Mucosa of descending colon (tissue), 3 donors: ENCODE measurements around the gene ZNF366. TPM values are rescaled to one million over a fixed set of nuclear protein-coding genes. Genes with fewer than 3 reads are reported as not detected.

ENCODE experiments used
- ATAC-seq: fragments of 200-7000 bp; cut with Tn5 transposase; one replicate; pipeline ENCODE4 v1.9.1; 2020; ENCODE audit warnings: mild to moderate bottlenecking, moderate library complexity
- DNase-seq, 3 donors: peaks; one replicate each; pipeline ENCODE4 v3.0.0-alpha.2; 2020
- H3K36me3 ChIP-seq: fragments of 200-600 bp; one replicate; pipeline ENCODE4 v1.8.0; 2021; ENCODE audit warnings: low read depth, mild to moderate bottlenecking
- H3K4me1 ChIP-seq: fragments of 200-600 bp; one replicate; pipeline ENCODE4 v1.8.0; 2021; ENCODE audit warnings: low read depth, mild to moderate bottlenecking
- H3K4me3 ChIP-seq: fragments of 200-600 bp; one replicate; pipeline ENCODE4 v1.8.0; 2021; ENCODE audit warnings: mild to moderate bottlenecking
- H3K9me3 ChIP-seq: fragments of 200-600 bp; one replicate; pipeline ENCODE4 v1.8.0; 2021; ENCODE audit warnings: mild to moderate bottlenecking
- intact Hi-C, 2 donors: fragments of 100-400 bp; cut with DNase I in 1 of 2; cut with micrococcal nuclease in 1 of 2; formaldehyde crosslinking; loops; one replicate each; pipeline versions ENCODE4 v1.11.0 to v1.11.1; 2022; cut with DNase I, micrococcal nuclease
- total RNA-seq, 3 donors: library from RNA; stranded (reverse); fragmentation: NEBNext Ultra II Directional in 2 of 3; extraction: Animal tissue kit (Norgen Biotek cat#: 25700) in 2 of 3; gene quantifications; one replicate each; pipeline versions ENCODE4 v1.2.1 to v1.2.4, GENCODE V29; 2021 to 2023
- TF ChIP-seq, protein P1 (sequence below): fragments of 200-600 bp; IDR thresholded peaks from one replicate; pipeline ENCODE4 v1.8.0; 2022; ENCODE audit warnings: antibody characterized with exemption, mild to moderate bottlenecking
- donor health status: DM: no; HTN: no; CAD: no; lungs with moderate emphysema.
- donor health status: DM: no; HTN: no; CAD: no.
- donor health status: DM: no; HTN: yes; CAD: no.

The ZNF366 gene
- total RNA-seq, 3 donors from 2014 or later = 0.96 to 1.6 (median 1.6) TPM

DNA sequence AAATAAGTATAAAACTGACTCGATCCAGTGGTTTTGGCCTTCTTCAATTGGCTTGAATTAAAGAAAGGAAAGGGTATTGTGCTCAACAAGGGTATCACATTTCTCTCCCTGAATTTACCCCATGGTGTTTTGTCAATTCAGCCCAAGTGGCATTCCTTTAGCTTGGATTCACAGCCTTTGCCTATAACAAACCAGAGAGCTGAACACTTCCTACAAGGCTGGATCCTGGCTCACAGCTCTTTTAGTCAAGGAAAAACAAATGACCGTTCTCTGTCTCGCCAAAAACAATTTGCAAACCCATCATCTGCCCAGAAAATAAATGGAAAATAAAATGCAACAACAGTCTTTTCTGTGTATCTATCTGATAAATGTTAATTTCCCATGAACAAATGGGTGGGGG is 5.7 kb downstream of the ZNF366 start:
- Histone ChIP-seq H3K9me3 (no peaks in the 10 kb centered on the region), H3K4me1 (peaks cover 3% of the 10 kb centered on the region), H3K36me3 (no peaks in the 10 kb centered on the region), H3K4me3 (no peak overlapping the region)
- ATAC-seq = no peak
- DNase-seq = no peak
- intact Hi-C loops = no loop called here
- TF ChIP-seq, protein P1, sequence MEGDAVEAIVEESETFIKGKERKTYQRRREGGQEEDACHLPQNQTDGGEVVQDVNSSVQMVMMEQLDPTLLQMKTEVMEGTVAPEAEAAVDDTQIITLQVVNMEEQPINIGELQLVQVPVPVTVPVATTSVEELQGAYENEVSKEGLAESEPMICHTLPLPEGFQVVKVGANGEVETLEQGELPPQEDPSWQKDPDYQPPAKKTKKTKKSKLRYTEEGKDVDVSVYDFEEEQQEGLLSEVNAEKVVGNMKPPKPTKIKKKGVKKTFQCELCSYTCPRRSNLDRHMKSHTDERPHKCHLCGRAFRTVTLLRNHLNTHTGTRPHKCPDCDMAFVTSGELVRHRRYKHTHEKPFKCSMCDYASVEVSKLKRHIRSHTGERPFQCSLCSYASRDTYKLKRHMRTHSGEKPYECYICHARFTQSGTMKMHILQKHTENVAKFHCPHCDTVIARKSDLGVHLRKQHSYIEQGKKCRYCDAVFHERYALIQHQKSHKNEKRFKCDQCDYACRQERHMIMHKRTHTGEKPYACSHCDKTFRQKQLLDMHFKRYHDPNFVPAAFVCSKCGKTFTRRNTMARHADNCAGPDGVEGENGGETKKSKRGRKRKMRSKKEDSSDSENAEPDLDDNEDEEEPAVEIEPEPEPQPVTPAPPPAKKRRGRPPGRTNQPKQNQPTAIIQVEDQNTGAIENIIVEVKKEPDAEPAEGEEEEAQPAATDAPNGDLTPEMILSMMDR = no peak

DNA sequence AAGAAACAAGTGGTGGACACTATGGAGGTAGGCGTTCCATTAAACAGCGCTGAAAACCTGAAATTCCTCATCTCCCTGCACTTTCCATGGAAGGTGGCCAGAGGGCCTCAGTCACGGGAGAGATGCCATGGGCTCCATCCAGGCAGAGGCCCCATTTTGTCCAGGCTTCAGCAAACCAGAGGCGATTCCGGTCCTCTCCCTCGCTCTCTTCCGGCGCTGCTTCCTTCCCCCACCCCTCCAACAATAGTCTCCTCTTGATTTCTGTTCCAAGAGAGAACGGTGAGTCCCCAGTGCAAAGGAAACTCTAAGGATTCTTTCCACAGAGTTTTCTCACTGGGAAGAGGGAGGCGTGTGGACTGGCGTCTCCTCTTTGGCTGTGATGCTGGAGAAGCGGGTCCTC is 7.5 kb downstream of the ZNF366 start:
- DNase-seq (no peak), ATAC-seq (no peak)
- Histone ChIP-seq H3K9me3 (no peaks in the 10 kb centered on the region), H3K4me1 (peaks cover 3% of the 10 kb centered on the region), H3K36me3 (no peaks in the 10 kb centered on the region), H3K4me3 (no peak overlapping the region)
- TF ChIP-seq, protein P1 = no peak
- intact Hi-C loops = no loop called here

DNA sequence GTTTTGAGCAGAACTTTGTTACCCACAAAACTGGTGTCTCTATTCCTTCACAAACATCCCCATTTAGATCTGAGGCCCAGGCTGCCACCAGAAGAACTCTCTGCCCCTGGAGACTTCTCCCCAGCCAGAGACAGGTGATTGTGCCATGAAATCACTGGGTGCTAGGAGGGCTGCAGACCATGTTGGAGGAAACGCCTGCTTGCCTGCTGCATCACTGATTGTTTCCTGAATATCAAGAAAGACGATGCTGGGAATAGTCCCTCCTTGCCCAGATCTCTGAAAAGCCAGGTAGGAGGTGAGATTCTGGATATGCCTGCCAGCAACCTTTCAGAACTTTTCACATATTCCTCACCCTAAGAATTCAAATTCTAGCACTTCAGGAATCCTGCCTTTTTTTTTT is 8.1 kb downstream of the ZNF366 start:
- TF ChIP-seq, protein P1 = no peak
- intact Hi-C loops = no loop called here

DNA sequence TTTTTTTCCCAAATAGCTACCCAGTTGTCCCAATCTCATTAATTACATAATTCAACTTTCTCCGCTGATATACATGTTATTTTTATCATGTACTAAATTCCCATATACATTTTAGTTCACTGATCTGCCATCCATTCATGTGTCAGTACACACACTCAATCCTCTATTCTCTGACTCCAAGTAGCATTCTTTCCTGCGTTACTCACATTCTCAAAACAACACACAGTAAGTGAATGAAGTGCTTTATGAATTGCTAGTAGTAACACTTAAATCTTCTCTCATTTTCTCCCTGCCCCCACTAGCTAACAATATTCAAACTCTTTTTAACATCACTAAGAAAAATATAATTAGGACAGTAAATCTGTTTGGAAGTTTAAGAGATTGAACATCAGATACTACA is 8.9 kb downstream of the ZNF366 start:
- no peak overlapping the region for H3K4me3 ChIP-seq
- H3K36me3 ChIP-seq = no peaks in the 10 kb centered on the region
- TF ChIP-seq, protein P1 = no peak
- intact Hi-C loops = no loop called here
- H3K4me1 ChIP-seq = peaks cover 3% of the 10 kb centered on the region
- no peak for DNase-seq
- ATAC-seq = no peak
- H3K9me3 ChIP-seq = no peaks in the 10 kb centered on the region

More for the DNA sequence above, 8.1 kb downstream of the ZNF366 start:
- ATAC-seq (no peak), DNase-seq (no peak)
- no peak overlapping the region for H3K4me3 ChIP-seq
- H3K9me3 ChIP-seq = no peaks in the 10 kb centered on the region
- no peaks in the 10 kb centered on the region for H3K36me3 ChIP-seq
- peaks cover 3% of the 10 kb centered on the region for H3K4me1 ChIP-seq

DNA sequence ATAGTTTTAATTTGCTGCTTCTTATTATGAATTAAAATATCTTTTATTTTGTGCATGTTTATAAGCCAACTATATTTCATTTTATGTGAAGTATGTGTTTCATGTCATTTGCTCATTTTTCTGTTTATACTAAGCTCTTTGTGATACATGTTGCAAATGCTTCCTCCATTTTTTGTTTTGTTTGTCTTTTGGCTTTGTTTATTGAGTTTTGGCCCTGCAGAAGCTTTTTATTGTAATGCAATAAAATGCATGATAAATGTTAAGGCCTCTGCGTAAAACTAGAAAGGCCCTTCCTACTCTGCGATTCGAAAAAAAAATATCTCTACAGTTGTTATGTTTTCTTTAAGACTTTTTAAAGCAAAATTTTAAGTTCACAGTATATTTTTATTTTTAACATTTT is 9.4 kb downstream of the ZNF366 start:
- H3K9me3 ChIP-seq = no peaks in the 10 kb centered on the region
- no peak for DNase-seq
- H3K4me3 ChIP-seq = no peak overlapping the region
- ATAC-seq = peak; percentile 38
- peaks cover 3% of the 10 kb centered on the region for H3K4me1 ChIP-seq
- intact Hi-C loops = no loop called here
- TF ChIP-seq, protein P1 = no peak
- no peaks in the 10 kb centered on the region for H3K36me3 ChIP-seq

DNA sequence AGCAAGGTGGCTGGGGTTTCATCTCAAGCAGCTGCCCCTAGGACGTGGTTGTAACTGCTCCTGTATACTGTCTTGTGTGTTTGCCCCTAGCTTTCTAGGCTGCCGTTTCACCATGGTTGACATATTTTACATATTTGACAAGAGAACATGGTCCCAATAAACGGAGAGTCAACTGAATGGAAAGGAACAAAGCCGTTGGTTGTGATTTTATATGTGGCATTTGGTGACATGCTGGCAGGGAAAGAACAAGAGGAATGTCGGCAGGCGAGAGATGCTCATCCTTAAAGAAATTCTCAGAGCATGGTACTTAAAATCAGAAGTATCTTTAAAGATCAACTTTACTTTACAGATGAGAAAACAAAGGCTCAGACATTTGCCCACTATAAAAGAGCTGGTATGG is 11.8 kb downstream of the ZNF366 start:
- DNase-seq (no peak), ATAC-seq (no peak)
- Histone ChIP-seq H3K4me1 (peaks cover 3% of the 10 kb centered on the region), H3K36me3 (no peaks in the 10 kb centered on the region), H3K9me3 (no peaks in the 10 kb centered on the region), H3K4me3 (no peak overlapping the region)
- TF ChIP-seq, protein P1 = no peak
- intact Hi-C loops = no loop called here
